GM12878 (cell line): ENCODE measurements around the gene MCCD1. TPM values are rescaled to one million over a fixed set of nuclear protein-coding genes. Genes with fewer than 3 reads are reported as not detected.

Source experiments
- ATAC-seq: fragments of 200-7000 bp; cut with Tn5 transposase; 3 replicates; pipeline ENCODE4 v1.9.1; 2020; ENCODE audit warnings: mild to moderate bottlenecking, moderate library complexity
- BruUV-seq: library from RNA; stranded (reverse); fragments of 400-500 nt; replicated peaks from 2 replicates; lab custom pipeline; 2021; lab: Mats Ljungman, UMichigan
- CTCF ChIA-PET: fragments of 300-600 bp; sonication (Branson Sonifier 250); formaldehyde crosslinking; extraction: SDS; loops from one replicate; lab custom pipeline; 2021; ENCODE audit warnings: inconsistent platforms; lab: Yijun Ruan, JAX
- POLR2A ChIA-PET: fragments of 350-600 bp; formaldehyde crosslinking; extraction: SDS; loops from one replicate; lab custom pipeline; 2021; ENCODE audit warnings: inconsistent platforms; lab: Charles Lee
- RAD21 ChIA-PET: fragments of 300-600 bp; sonication (Branson Sonifier 250); formaldehyde crosslinking; loops from one replicate; lab custom pipeline; 2023; ENCODE audit warnings: antibody characterized with exemption; ENCODE audit not compliant: unreplicated experiment; lab: Charles Lee
- SMC1A ChIA-PET: fragments of 300-600 bp; sonication (Branson Sonifier 250); formaldehyde crosslinking; loops from one replicate; lab custom pipeline; 2023; ENCODE audit not compliant: unreplicated experiment, uncharacterized antibody; lab: Charles Lee
- DNase-seq: peaks from one replicate; pipeline ENCODE4 v3.0.0-alpha.2; 2011; ENCODE audit warnings: low read depth, low spot score
- FAIRE-seq: peaks from 3 replicates; lab custom pipeline; 2011; peaks lifted over from hg19 to GRCh38; lab: Jason Lieb, UNC
- H2AFZ ChIP-seq: 2 replicates; pipeline ENCODE4 v1.6.0; 2011; ENCODE audit warnings: low read depth, low read length, control low read depth; ENCODE audit not compliant: control insufficient read depth
- H3K27ac ChIP-seq: 2 replicates; pipeline ENCODE4 v1.5.1; 2011; ENCODE audit warnings: control low read depth; ENCODE audit not compliant: control insufficient read depth, insufficient read depth
- H3K27me3 ChIP-seq, 2 experiments: replicated peaks in 1 of 2; 2 replicates each; pipeline versions ENCODE4 v1.6.0 to v1.6.1; 2011; ENCODE audit warnings: low read length in 1 of 2; ENCODE audit not compliant: control insufficient read depth in 2 of 2, insufficient read depth in 2 of 2
- H3K36me3 ChIP-seq, 2 experiments: 2 replicates each; pipeline ENCODE4 v1.5.1; 2011; ENCODE audit warnings: low read length in 1 of 2; ENCODE audit not compliant: control insufficient read depth in 2 of 2, insufficient read depth in 2 of 2
- H3K4me1 ChIP-seq: 2 replicates; pipeline ENCODE4 v1.6.1; 2011; ENCODE audit warnings: mild to moderate bottlenecking, low read length, moderate library complexity, mixed read lengths; ENCODE audit not compliant: control insufficient read depth, insufficient read depth
- H3K4me2 ChIP-seq: 2 replicates; pipeline ENCODE4 v1.6.0; 2011; ENCODE audit warnings: control low read depth; ENCODE audit not compliant: control insufficient read depth, insufficient read depth
- H3K4me3 ChIP-seq: fragments of 200-600 bp; sonication (generic); 2 replicates; pipeline ENCODE4 v1.5.1; 2016
- H3K79me2 ChIP-seq: 2 replicates; pipeline ENCODE4 v1.6.0; 2011; ENCODE audit warnings: low read length; ENCODE audit not compliant: control insufficient read depth, insufficient read depth
- H3K9ac ChIP-seq: 2 replicates; pipeline ENCODE4 v1.8.0; 2011; ENCODE audit warnings: low read length, control low read depth, mixed read lengths; ENCODE audit not compliant: control insufficient read depth, insufficient read depth
- H3K9me3 ChIP-seq: replicated peaks from 3 replicates; pipeline ENCODE4 v1.5.1; 2011; ENCODE audit warnings: mild to moderate bottlenecking, low read length; ENCODE audit not compliant: control insufficient read depth, insufficient read depth
- H4K20me1 ChIP-seq: 2 replicates; pipeline ENCODE4 v1.6.0; 2011; ENCODE audit not compliant: control insufficient read depth, insufficient read depth
- CHD1 ChIP-seq: IDR thresholded peaks from 2 replicates; pipeline ENCODE4 v1.6.1; 2012; ENCODE audit warnings: low read depth, low read length, improper control_type of control experiment
- E2F4 ChIP-seq: IDR thresholded peaks from 2 replicates; pipeline ENCODE4 v1.6.1; 2012; ENCODE audit warnings: low read depth, low read length, improper control_type of control experiment
- ESRRA ChIP-seq: IDR thresholded peaks from 2 replicates; pipeline ENCODE4 v1.6.1; 2012; ENCODE audit warnings: mild to moderate bottlenecking, low read length, improper control_type of control experiment
- ETV6 ChIP-seq, 2 experiments: fragments of 450-650 bp in 1 of 2; IDR thresholded peaks in 1 of 2; conservative IDR thresholded peaks in 1 of 2; 2 replicates each; pipeline ENCODE4 v1.6.1; 2014; ENCODE audit warnings: antibody characterized with exemption in 1 of 2, borderline replicate concordance in 1 of 2, low read depth in 1 of 2, mild to moderate bottlenecking in 1 of 2, moderate library complexity in 1 of 2
- HSF1 ChIP-seq: fragments of 150-350 bp; IDR thresholded peaks from 2 replicates; pipeline ENCODE4 v1.6.1; 2014; ENCODE audit warnings: mild to moderate bottlenecking, low read depth, low read length
- IRF4 ChIP-seq: IDR thresholded peaks from 2 replicates; pipeline ENCODE4 v1.6.1; 2011; ENCODE audit warnings: low read depth, low read length
- JUNB ChIP-seq: IDR thresholded peaks from 2 replicates; pipeline ENCODE4 v1.6.1; 2016; ENCODE audit warnings: antibody characterized with exemption, mild to moderate bottlenecking
- KDM1A ChIP-seq: fragments of 200-600 bp; sonication (generic); IDR thresholded peaks from 2 replicates; pipeline ENCODE4 v1.6.1; 2016; ENCODE audit warnings: borderline replicate concordance
- SMAD1 ChIP-seq: fragments of 450-650 bp; IDR thresholded peaks from 2 replicates; pipeline ENCODE4 v1.6.1; 2018; ENCODE audit warnings: mild to moderate bottlenecking, low read depth; ENCODE audit not compliant: partially characterized antibody
- TCF12 ChIP-seq: IDR thresholded peaks from 2 replicates; pipeline ENCODE4 v1.6.1; 2011; ENCODE audit warnings: low read depth, mild to moderate bottlenecking, low read length
- ZBTB40 ChIP-seq: fragments of 450-650 bp; IDR thresholded peaks from 2 replicates; pipeline ENCODE4 v1.6.1; 2016; ENCODE audit warnings: mild to moderate bottlenecking, moderate library complexity, borderline replicate concordance
- ZNF24 ChIP-seq: fragments of 450-650 bp; IDR thresholded peaks from 2 replicates; pipeline ENCODE4 v1.6.1; 2017; ENCODE audit warnings: antibody characterized with exemption, mild to moderate bottlenecking
- ZNF384 ChIP-seq: IDR thresholded peaks from 2 replicates; pipeline ENCODE4 v1.6.1; 2012; ENCODE audit warnings: low read depth, mild to moderate bottlenecking, low read length, improper control_type of control experiment, borderline replicate concordance
- ZNF622 ChIP-seq: fragments of 450-650 bp; IDR thresholded peaks from 2 replicates; pipeline ENCODE4 v1.6.1; 2017; ENCODE audit warnings: mild to moderate bottlenecking, inconsistent platforms
- ZSCAN29 ChIP-seq: fragments of 450-650 bp; IDR thresholded peaks from 2 replicates; pipeline ENCODE4 v1.6.1; 2017; ENCODE audit warnings: mild to moderate bottlenecking, moderate library complexity
- WGBS: methylation state at CpG from one replicate; pipeline ENCODE4 v1.1.6; 2016; ENCODE audit warnings: low lambda C conversion rate; ENCODE audit not compliant: insufficient replicate concordance, insufficient coverage; ENCODE audit errors: missing lambda C conversion rate; 5-methylcytosine and 5-hydroxymethylcytosine counted together
- in situ Hi-C: fragments of 300-500 bp; cut with MboI; formaldehyde crosslinking; loops from 9 replicates; pipeline ENCODE4 v1.14.3; 2018; ENCODE audit warnings: mixed read lengths
- intact Hi-C: fragments of 100-400 bp; cut with micrococcal nuclease; formaldehyde crosslinking; loops from one replicate; pipeline ENCODE4 v1.14.2; 2022; ENCODE audit not compliant: unreplicated experiment
- polyA plus RNA-seq, 11 experiments: library from polyadenylated mRNA; depleted of rRNA in 4 of 11; unstranded in 6 of 11; stranded (reverse) in 5 of 11; fragments of >200 nt; fragmentation: Nextera tagmentation in 4 of 11; fragmentation: Illumina TruSeq in 1 of 11; extraction: Ambion mirVana in 4 of 11; extraction: Trizol in 1 of 11; gene quantifications; 1 replicate in 1 of 11; 2 replicates in 10 of 11; pipeline versions ENCODE4 v1.2.1 to v1.2.3, GENCODE V29; 2011 to 2016; ENCODE audit warnings: inconsistent platforms in 2 of 11, missing spikeins in 2 of 11, low read depth in 1 of 11
- total RNA-seq, 4 experiments: library from RNA; depleted of rRNA in 3 of 4; stranded (reverse); fragments of >200 nt in 3 of 4; fragmentation: Illumina TruSeq in 1 of 4; extraction: Trizol in 1 of 4; gene quantifications; 2 replicates each; pipeline versions ENCODE4 v1.2.1 to v1.2.3, GENCODE V29; 2013 to 2021

Gene MCCD1
- total and polyA plus RNA-seq, 10 of the 15 experiments (the other 5 are each of a cell fraction or from before 2014, with no cell fraction given): not detected

GRCh38 chr6:31543639-31544038, 14.9 kb downstream of the MCCD1 start:
- no peak overlapping the region for H3K27ac ChIP-seq

More at GRCh38 chr6:31543639-31544038, 14.9 kb downstream of the MCCD1 start:
- WGBS: 96% methylated on average over 6 of the region's 6 CpGs
- POLR2A ChIA-PET: interaction anchor here (0.5 to 4.8 kb wide), 6 partner anchors 8 to 121 kb away, joined by 3 to 56 read pairs (median 5); partner anchors contain the start of genes GPANK1 and MICB
- Histone ChIP-seq H4K20me1 (peaks cover 9% of the 10 kb centered on the region), H3K9ac (no peak overlapping the region), H3K9me3 (no peaks in the 10 kb centered on the region), H2AFZ (no peak overlapping the region), H3K4me3 (no peak overlapping the region), H3K4me2 (no peak overlapping the region), H3K4me1 (peaks cover 4% of the 10 kb centered on the region; the same call in 1 of the 2 replicates), H3K36me3 (peaks cover 7 to 15% of the 10 kb centered on the region in 2 experiments), H3K27me3 (no peaks in the 10 kb centered on the region), H3K79me2 (peaks cover 54% of the 10 kb centered on the region)
- RAD21 ChIA-PET: interaction anchor here (0.6 to 16.9 kb wide), 3 partner anchors 50 to 142 kb away, joined by 3 to 668 read pairs (median 4); partner anchors contain the start of gene NCR3
- SMC1A ChIA-PET: interaction anchor here (0.9 to 34.7 kb wide), 5 partner anchors 7 to 325 kb away, joined by 3 to 1989 read pairs (median 4); partner anchors contain the start of genes LST1, LTA, LTB and NCR3
- no peak for FAIRE-seq
- intact Hi-C loops (loop anchor here (2.0 to 10.0 kb wide), 2 partner anchors 195 to 361 kb away; partner anchors contain the start of gene ZBTB12), in situ Hi-C loops (loop anchor here (5.0 to 10.0 kb wide), 2 partner anchors 51 to 291 kb away; no protein-coding TSS in a partner anchor)
- CTCF ChIA-PET: interaction anchor here (0.7 to 34.8 kb wide), 3 partner anchors 44 to 73 kb away, joined by 4 to 2098 read pairs (median 100); partner anchors contain the start of genes LST1, LTB, MICB and NCR3
- TF ChIP-seq IRF4 (no peak), ESRRA (no peak), E2F4 (no peak), ZNF384 (no peak), ETV6 (conservative IDR thresholded peaks at IDR 0.05 in 1 of 2, IDR thresholded peaks at IDR 0.05 in 1 of 2; ENCODE audit: borderline replicate concordance in 1 of 2, low read depth in 1 of 2) (no peak), SMAD1 (no peak), KDM1A (no peak), CHD1 (no peak), ZSCAN29 (no peak), ZBTB40 (no peak), TCF12 (no peak), JUNB (no peak), HSF1 (no peak), ZNF24 (no peak), ZNF622 (no peak)
- no TSS peak for BruUV-seq
- no peak for ATAC-seq
- no peak for DNase-seq
